Esophagus squamous epithelium (tissue), 5 donors: ENCODE measurements around the gene OTUB1. TPM values are rescaled to one million over a fixed set of nuclear protein-coding genes. Genes with fewer than 3 reads are reported as not detected.

ENCODE experiments used
- DNase-seq: peaks from one replicate; lab custom pipeline; 2025; lab: John Stamatoyannopoulos, UW
- H3K27ac ChIP-seq, 4 donors: fragments of 200-600 bp; sonication (generic); one replicate each; pipeline ENCODE4 v1.5.1; 2016 to 2019; ENCODE audit warnings: mild to moderate bottlenecking in 1 of 4
- H3K27me3 ChIP-seq, 4 donors: fragments of 200-600 bp; sonication (generic); 1 replicate in 3 of 4; 2 replicates in 1 of 4; pipeline versions ENCODE4 v1.5.1 to v1.6.0; 2017 to 2021; ENCODE audit warnings: antibody characterized with exemption in 1 of 4
- H3K36me3 ChIP-seq, 3 donors: fragments of 200-600 bp; sonication (generic); one replicate each; pipeline ENCODE4 v1.5.1; 2016 to 2019
- H3K4me1 ChIP-seq, 3 donors: fragments of 200-600 bp; sonication (generic); one replicate each; pipeline ENCODE4 v1.5.1; 2017 to 2019
- H3K4me3 ChIP-seq, 4 donors: fragments of 200-600 bp; sonication (generic); 1 replicate in 3 of 4; 2 replicates in 1 of 4; pipeline ENCODE4 v1.5.1; 2016 to 2019; ENCODE audit warnings: mild to moderate bottlenecking in 2 of 4, moderate library complexity in 1 of 4
- H3K9me3 ChIP-seq, 3 donors: fragments of 200-600 bp; sonication (generic); one replicate each; pipeline ENCODE4 v1.5.1; 2016 to 2019
- POLR2A ChIP-seq, 4 donors: fragments of 450-650 bp; IDR thresholded peaks; one replicate each; pipeline ENCODE4 v1.6.1; 2017; ENCODE audit warnings: antibody characterized with exemption in 4 of 4, mild to moderate bottlenecking in 4 of 4, moderate library complexity in 3 of 4
- WGBS, 2 donors: methylation state at CpG; one replicate each; pipeline ENCODE4 v1.1.5; 2018; 5-methylcytosine and 5-hydroxymethylcytosine counted together
- intact Hi-C: fragments of 100-400 bp; cut with DNase I; formaldehyde crosslinking; loops from one replicate; pipeline ENCODE4 v1.15.0; 2022
- total RNA-seq, 4 donors: library from RNA; depleted of rRNA; stranded (reverse); fragments of >200 nt; gene quantifications; one replicate each; pipeline ENCODE4 v1.1.0, GENCODE V29; 2016
- TF ChIP-seq, protein P1 (sequence below), 6 experiments: fragments of 450-650 bp in 4 of 6; fragments of 200-600 bp in 2 of 6; sonication (generic) in 2 of 6; IDR thresholded peaks; one replicate each; pipeline ENCODE4 v1.5.1; 2016 to 2019; ENCODE audit warnings: antibody characterized with exemption in 6 of 6, mild to moderate bottlenecking in 4 of 6, moderate library complexity in 4 of 6
- donor health status: DM: yes; HTN: yes; CAD: no.

Gene OTUB1
- total RNA-seq, 4 donors from 2014 or later, result 82.0 to 97.3 (median 89.7) TPM

DNA sequence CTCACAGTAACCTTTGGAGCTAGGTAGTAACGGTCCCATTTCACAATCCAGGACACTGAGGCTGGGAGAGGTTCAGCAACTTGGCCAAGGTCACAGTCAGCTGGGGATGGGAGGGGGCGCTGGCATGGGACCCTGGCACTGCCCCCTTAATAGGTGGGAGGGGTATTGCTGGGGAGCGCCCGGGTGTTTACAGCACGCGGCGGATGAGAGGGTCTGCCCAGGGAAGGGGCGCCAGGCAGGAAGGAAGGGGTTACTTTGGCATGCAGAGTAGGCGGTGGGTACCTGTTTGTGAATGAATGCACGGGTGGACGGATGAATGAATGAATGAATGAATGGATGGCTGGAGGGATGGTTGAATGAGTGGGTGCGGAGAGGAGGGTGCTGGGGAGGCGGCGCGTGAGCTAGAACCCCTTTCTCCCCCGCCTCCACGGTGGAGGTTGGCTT, 48.9 kb downstream of the OTUB1 start:
- peak overlapping the region in 2 of 4 donors; percentile 51 to 66 for H3K4me3 ChIP-seq
- intact Hi-C loops, result no loop called here
- no peak overlapping the region for H3K27ac ChIP-seq
- WGBS, 2 donors, result 3 to 8% methylated on average over 13 to 15 of the region's 17 CpGs
- H3K9me3 ChIP-seq, result no peaks in the 10 kb centered on the region
- DNase-seq, result no peak
- H3K27me3 ChIP-seq, result peaks cover 9 to 68% (median 11%) of the 10 kb centered on the region in 4 donors
- H3K36me3 ChIP-seq, result no peaks in the 10 kb centered on the region
- no peak for TF ChIP-seq POLR2A (IDR thresholded peaks at IDR 0.05)
- H3K4me1 ChIP-seq, result peaks cover 15 to 24% (median 15%) of the 10 kb centered on the region in 3 donors

DNA sequence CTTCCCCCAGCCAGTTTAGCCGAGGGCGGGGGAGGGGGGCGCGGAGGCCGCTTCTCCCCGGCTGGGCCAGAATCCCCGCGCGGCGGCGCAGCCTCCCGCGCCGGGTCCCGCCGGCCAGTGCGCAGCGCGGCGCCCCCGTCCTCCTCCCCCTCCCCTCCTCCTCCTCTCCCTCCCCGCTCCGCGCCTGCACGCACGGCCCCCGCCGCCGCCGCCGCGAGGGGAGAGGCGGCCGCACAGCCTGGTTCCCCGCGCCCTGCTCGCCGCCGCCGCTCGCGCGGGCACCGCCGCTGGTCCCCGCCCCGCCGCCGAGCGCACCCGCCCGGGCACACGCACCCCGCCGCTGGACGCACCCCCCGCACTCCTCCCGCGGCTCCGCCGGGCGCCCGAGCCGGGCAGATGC, 49.3 kb downstream of the OTUB1 start, which contains the start of gene FLRT1:
Gene FLRT1, plus strand, starts transcription at position 356 of the 400 bp plus-strand sequence. CDS start 80,337 bp downstream, outside the sequence.
- Histone ChIP-seq H3K27ac (peak within 1 kb of the TSS in 1 of 4 donors; percentile 14), H3K9me3 (no peaks in the 10 kb centered on the region), H3K27me3 (peaks cover 9 to 68% (median 11%) of the 10 kb centered on the region in 4 donors), H3K36me3 (no peaks in the 10 kb centered on the region), H3K4me1 (peaks cover 15 to 24% (median 15%) of the 10 kb centered on the region in 3 donors), H3K4me3 (peak within 1 kb of the TSS; percentile 29 to 66 (median 41))
- no peak for DNase-seq
- intact Hi-C loops, result no loop called here
- WGBS, 2 donors, result 0% methylated on average over 13 of the region's 64 CpGs; no CpG with 5 or more reads in 1 of the 2 donors
- no peak for TF ChIP-seq POLR2A (IDR thresholded peaks at IDR 0.05)
- TF ChIP-seq, protein P1, sequence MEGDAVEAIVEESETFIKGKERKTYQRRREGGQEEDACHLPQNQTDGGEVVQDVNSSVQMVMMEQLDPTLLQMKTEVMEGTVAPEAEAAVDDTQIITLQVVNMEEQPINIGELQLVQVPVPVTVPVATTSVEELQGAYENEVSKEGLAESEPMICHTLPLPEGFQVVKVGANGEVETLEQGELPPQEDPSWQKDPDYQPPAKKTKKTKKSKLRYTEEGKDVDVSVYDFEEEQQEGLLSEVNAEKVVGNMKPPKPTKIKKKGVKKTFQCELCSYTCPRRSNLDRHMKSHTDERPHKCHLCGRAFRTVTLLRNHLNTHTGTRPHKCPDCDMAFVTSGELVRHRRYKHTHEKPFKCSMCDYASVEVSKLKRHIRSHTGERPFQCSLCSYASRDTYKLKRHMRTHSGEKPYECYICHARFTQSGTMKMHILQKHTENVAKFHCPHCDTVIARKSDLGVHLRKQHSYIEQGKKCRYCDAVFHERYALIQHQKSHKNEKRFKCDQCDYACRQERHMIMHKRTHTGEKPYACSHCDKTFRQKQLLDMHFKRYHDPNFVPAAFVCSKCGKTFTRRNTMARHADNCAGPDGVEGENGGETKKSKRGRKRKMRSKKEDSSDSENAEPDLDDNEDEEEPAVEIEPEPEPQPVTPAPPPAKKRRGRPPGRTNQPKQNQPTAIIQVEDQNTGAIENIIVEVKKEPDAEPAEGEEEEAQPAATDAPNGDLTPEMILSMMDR (IDR thresholded peaks at IDR 0.05), result no peak

DNA sequence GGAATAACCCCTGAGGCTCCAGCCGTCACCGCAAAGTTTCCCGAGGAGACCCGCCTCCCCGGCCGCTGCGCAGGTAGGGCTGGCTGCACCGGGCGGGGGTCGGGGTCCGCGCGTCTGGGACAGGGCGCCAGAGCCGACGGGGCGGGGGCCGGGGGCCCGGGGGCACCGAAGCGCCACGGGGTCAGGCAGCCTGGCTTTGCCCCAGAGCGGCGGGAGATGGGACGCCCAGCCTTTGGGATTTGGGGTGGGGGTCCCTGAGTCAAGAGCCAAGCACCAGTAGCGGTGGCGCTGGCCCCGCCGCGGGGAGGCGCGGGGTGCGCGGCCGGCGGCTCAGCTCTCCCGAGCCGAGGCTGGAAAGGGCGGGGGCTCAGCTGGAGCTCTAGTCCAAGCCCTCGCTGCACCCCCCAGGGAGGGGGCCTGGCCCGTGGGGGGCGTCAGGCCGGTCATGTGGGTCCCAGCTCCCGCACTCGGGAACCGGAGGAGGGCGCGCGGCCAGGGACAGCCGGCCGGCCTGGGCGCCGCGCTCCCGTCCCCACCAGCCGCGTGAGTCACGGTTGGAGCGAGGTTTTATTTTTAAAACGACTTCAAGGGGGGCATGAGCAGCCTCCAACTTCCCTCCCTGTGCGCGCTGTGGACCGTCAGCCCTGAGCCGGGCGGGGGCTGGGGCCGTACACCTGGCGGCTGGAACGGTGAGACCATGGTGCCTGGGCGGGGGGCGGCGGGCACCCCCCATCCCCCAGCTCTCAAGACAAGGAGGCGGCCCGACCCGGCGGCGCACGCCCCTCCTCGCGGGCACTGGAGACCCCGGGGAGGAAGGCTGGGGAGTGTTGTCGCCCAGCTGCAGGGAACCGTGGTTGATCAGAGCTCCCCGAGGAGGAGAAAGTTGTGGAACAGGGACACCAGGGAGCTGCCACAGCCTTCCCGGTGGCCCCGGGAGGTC, 50.1 kb downstream of the OTUB1 start:
- Histone ChIP-seq H3K9me3 (no peaks in the 10 kb centered on the region), H3K4me3 (peak overlapping the region; percentile 29 to 66 (median 41)), H3K4me1 (peaks cover 15 to 24% (median 15%) of the 10 kb centered on the region in 3 donors), H3K27ac (peak overlapping the region in 1 of 4 donors; percentile 14), H3K36me3 (no peaks in the 10 kb centered on the region), H3K27me3 (peaks cover 9 to 68% (median 11%) of the 10 kb centered on the region in 4 donors)
- DNase-seq, result no peak
- WGBS, 2 donors, result no CpG with 5 or more reads among the region's 85 CpGs
- TF ChIP-seq, protein P1 (IDR thresholded peaks at IDR 0.05), result no peak
- TF ChIP-seq POLR2A (IDR thresholded peaks at IDR 0.05), result no peak
- intact Hi-C loops, result no loop called here

DNA sequence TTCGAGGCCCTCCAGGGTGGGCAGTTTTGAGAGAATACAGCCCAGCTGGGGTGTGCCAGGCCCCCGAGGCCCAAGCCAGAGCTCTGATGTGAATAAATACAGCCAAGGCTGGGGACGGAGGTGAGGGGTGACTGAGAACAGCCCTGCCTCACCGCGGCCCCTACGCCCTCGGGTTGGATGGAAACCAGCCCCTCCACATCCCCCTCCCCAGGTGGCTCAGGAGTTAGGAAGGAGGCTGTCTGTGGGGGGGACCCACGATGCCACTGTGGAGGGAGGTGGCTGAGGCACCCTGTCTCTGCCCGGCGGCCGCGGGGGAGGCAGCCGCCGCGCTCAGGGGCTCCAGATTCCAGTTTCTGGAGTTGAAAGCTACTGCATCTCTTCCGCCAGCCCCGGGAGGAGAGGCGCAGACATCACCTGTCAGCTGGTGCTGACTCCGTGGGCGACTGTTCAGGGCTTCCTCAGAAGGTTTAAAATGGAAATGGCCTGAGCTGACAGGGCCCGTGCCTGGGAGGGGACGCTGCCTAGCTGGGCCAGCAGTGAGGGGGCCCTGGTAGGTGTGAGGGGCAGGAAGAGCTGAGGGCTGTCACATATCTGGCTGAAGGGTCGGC, 50.9 kb downstream of the OTUB1 start:
- no peaks in the 10 kb centered on the region for H3K9me3 ChIP-seq
- H3K4me3 ChIP-seq, result peak overlapping the region in 2 of 4 donors; percentile 51 to 66
- intact Hi-C loops, result no loop called here
- H3K27ac ChIP-seq, result peak overlapping the region in 1 of 4 donors; percentile 14
- H3K36me3 ChIP-seq, result no peaks in the 10 kb centered on the region
- peaks cover 9 to 62% (median 11%) of the 10 kb centered on the region in 4 donors for H3K27me3 ChIP-seq
- TF ChIP-seq POLR2A (IDR thresholded peaks at IDR 0.05), result no peak
- TF ChIP-seq, protein P1 (IDR thresholded peaks at IDR 0.05), result no peak
- no peak for DNase-seq
- 17% methylated on average over 2 of the region's 23 CpGs; no CpG with 5 or more reads in 1 of the 2 donors for WGBS, 2 donors
- H3K4me1 ChIP-seq, result peaks cover 15 to 24% (median 15%) of the 10 kb centered on the region in 3 donors

DNA sequence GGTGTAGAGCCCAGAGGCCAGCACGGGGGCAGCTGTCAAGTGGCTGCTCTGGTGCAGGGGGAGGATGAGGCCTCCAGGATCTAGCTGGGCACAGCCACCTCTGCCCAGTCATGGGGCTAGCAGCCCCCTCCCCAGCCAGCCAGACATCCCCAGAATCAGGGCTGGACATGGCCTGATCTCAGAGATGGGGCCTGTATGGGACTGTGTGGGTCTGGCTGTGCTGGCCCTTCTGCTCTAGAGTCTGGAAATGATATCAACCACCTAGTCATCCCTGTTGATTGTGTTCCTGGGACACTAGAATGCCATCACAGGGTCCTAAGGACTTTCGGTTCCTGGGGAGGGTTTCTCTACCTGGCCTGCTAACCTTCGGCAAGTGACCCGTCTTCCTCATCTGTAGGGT, 52.3 kb downstream of the OTUB1 start:
- TF ChIP-seq, protein P1 (IDR thresholded peaks at IDR 0.05), result no peak
- no peak for TF ChIP-seq POLR2A (IDR thresholded peaks at IDR 0.05)
- Histone ChIP-seq H3K27me3 (peaks cover 9 to 49% (median 11%) of the 10 kb centered on the region in 4 donors), H3K4me3 (no peak overlapping the region), H3K9me3 (no peaks in the 10 kb centered on the region), H3K36me3 (no peaks in the 10 kb centered on the region), H3K27ac (no peak overlapping the region), H3K4me1 (peaks cover 15 to 24% (median 15%) of the 10 kb centered on the region in 3 donors)
- intact Hi-C loops, result no loop called here
- no peak for DNase-seq
- 79 to 80% methylated on average over 1 to 2 of the region's 4 CpGs for WGBS, 2 donors
